ENCODE results near the gene CD300LD.
"Not testable (repeated sequence)": the region's sequence is repeated elsewhere in the genome, so short reads cannot be mapped to it uniquely, and the experiment has no call there.

The CD300LD gene

DNA sequence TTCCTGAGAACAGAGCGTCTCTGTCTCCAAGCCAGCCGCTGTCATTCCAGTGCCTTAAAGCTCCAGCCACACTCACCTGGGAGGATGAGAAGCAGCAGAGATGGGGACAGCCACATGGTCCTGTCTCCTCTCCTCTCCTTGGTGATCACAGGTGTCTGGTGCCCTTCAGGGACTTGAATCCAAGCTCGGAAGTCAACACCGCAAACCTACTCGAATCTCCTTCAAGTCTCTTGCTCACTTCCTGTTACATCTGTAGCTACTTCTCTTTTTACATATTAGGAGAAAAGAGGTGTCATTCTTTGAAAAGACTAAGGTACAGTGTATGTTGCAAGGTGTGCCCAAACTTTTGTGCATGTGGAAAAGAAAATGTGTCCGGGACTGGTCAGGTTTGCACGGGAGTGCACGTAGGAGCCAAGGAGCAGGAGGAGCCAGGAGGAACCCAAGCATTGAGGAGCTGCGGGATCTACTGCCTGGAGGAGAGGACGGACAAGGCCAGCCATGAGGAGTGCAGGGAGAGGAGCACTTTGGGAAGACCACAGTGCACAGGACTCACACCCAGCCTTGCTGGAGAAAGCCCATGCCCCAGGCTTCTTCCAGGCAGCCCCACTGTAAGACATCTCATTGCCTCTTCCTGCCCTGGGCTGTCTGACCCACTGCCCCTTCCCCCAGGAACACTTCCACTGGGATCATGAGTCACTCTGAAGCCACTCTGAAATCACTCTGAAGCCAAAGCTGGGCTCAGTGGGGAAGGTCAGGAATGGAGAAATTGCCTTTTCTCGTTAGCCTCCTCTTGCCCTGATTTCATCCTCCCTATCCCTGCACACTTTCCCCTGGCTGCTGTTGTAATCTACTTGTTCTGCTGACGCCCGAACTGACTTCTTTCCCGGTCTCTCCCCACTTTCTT is at the start of gene CD300LD:
TSS of gene CD300LD (minus strand) at position 197 of the 904 bp plus-strand sequence. CDS start at position 116, 81 bp downstream.
- DNase-seq: no peak

DNA sequence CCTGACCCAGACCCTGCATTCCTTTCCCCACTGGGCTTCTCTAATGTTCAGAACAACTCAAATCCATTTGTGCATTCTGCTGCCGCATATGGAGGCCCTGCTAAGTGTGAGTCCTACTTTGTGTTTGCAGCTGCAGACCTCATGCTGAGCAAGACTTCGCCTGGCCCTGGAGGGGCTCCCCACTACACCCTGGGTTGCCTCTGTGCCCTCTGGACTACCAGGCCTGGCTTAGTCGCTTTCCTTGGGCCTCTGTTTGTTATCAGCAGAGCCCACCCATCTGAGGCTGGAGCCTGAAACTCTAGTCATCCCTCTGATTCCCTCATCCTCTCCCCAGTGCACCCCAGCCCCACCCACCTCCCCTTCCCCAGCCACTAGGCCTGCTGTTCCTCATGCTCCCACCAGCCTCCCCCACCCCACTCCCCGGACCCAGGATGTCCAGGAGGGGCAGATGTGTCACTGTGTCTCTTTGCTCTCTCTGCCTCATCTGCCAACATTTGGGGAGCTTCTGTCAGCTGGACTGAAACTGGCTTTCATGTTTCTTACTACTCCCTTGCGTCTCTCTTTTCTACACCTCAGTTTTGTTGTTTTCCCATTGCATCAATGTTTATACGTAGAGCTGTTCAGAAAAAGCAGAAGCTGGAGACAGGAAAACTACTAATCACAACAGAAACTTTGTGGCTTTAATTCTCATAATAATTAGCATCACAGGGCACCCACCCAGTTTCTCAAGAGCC is 49.3 kb upstream of the CD300LD start:
- DNase-seq: no peak

GRCh38 chr17:74639704-74640151 is 47.6 kb upstream of the CD300LD start:
- no peak for DNase-seq

GRCh38 chr17:74637926-74638325 is 45.8 kb upstream of the CD300LD start:
- DNase-seq: no peak

GRCh38 chr17:74637265-74637664 is 45.2 kb upstream of the CD300LD start:
- no peak for DNase-seq

GRCh38 chr17:74636541-74637085 is 44.5 kb upstream of the CD300LD start:
- DNase-seq: not testable (repeated sequence)

- no peak for DNase-seq
These were observed 43.3 kb upstream of the CD300LD start for GRCh38 chr17:74635418-74635817.

DNA sequence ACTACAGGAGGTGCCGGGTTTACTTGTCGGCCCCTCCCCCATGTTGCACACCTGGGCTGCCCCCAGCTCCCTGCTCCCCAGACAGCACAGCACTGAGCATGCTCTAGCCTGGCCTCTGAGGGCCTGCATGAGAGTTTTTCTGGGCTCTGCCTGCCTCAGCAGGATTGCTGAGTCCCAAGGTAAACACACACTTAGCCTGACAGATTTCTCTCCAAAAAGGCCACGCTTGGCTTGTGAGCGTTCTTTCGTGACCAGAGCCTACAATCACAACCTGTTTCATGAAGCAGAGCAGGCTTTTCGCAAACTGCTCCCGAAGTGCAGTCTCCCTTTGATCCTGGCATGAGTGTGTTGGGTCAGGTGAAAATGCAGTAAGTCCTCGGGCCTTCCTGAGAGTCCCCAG is 41.2 kb upstream of the CD300LD start:
- DNase-seq: no peak

DNA sequence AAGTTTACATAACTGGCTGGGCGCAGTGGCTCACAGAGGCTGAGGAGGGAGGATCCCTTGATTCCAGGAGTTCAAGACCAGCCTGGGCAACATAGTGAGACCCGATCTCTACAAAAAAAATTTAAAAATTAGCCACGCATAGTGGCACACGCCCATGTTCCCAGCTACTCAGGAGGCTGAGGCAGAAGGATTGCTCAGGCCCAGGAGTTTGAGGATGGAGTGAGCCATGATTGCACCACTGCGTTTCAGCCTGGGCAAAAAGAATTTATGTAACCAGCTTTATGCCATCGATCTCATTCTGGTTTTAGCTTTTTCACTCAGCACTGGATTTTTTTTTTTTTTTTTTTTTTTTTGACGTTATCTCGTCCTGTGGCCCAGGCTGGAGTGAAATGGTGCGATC is 40.5 kb upstream of the CD300LD start:
- no peak for DNase-seq

DNA sequence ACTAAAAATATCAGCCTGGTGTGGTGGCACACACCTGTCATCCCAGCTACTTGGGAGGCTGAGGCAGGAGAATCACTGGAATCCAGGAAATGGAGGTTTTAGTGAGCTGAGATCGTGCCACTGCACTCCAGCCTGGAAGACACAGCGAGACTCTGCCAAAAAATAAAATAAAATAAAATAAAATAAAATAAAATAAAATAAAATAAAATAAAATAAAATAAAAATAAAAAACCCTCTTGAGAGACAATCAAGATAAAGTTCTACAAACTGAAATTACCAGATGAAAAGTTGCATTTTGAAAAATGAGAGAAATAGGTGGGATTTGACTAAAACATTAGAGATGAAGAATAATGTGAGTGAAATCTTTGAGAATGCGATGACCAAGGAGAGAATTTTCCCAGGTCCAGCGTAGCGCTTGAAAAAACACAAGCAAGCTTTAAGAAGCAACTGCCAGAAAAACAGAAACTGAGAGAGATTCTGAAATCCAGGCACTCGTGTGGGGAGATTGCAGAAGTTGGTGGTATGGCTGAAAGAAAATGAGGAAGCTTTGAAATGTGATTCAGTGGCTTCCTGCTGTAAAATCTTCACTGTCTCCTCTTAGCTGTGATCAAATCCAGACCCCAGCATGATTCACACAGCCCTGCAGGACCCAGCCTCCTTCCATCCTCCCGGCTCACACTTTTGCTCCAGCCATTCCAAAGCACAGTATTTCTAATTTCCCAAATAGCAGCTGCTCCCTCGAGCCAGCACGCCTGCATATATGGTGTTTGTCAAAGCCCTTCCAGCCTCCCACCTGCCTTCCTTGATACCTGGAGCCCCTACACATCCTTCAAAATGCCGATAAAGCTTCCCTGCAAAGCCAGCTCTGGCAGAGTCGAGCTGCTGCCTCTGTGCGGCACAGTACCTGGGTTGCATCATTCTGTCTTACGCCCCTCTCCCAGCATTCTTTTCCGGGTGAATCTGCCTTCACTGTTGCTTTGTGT is 39.7 kb upstream of the CD300LD start:
- DNase-seq: peak; percentile 35

GRCh38 chr17:74630251-74630650 is 38.2 kb upstream of the CD300LD start:
- not testable (repeated sequence) for DNase-seq

DNA sequence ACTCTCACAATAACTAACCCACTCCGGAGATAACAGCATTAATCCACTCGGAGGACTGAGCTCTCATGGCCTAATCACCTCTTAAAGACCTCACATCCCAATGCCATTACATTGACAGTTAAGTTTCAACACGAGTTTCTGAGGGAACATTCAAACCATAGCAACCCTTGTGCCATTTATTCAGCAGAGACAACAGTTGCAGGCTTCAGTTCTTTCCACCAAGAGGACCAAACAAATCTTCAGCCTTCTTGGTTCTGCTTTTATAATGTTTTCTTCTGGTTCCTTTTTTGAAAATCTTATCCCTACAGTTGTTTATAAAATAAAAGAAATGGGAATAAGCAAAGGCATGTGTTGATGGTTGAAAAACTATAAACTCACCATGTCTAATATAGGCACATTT is 33.6 kb upstream of the CD300LD start:
- no peak for DNase-seq

DNA sequence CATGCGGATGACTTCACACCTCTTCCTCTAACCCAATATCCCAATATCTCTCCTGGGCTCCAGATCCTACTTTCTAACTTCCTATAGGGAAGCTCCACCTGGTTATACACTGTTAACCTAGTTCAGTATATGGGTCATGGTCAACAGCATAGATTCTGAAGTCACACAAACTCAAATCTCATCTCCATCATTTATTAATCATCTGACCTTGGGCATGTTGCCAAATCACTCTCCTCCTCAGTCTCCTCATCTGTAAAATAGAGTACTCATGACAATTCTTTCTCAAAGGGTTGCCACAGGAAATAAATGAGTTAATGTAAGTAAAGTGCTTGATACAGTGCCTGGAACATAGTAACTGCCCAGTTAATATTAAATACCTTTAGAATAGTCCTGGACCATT is 32.0 kb upstream of the CD300LD start:
- no peak for DNase-seq

GRCh38 chr17:74623693-74624093 is 31.6 kb upstream of the CD300LD start, which contains the start of gene CD300E:
TSS of gene CD300E (minus strand) at chr17:74623738. CDS start at chr17:74623621, 117 bp downstream.
- DNase-seq: no peak

DNA sequence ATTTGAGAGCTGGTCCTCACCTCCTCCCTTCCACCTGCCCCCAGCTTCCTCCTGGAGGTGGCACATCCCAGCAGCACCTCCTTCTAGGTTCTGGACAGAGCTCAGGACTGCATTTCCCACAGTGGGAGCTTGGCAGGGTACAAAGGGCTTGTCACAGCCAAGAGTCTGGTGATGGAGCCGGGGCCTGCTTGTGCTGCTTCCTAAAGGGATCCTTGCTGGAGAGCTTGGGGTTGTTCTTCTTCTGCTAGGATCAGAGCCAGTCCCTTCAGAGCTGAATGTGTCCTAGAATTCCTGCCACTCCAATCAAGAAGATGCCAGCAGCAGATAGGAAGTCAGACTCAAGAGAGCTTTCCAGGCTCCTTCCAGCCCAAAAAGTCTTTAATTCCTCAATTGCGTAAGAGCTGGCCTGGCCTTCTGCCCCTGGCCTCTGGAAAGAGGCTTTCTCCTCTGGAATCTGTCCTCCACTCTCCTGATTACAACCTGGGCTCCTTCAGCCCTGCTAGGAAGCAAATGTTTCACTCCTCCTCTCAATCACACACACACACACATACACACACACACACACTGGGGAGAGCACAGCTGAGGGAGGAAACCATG is 27.1 kb upstream of the CD300LD start:
- DNase-seq: no peak

DNA sequence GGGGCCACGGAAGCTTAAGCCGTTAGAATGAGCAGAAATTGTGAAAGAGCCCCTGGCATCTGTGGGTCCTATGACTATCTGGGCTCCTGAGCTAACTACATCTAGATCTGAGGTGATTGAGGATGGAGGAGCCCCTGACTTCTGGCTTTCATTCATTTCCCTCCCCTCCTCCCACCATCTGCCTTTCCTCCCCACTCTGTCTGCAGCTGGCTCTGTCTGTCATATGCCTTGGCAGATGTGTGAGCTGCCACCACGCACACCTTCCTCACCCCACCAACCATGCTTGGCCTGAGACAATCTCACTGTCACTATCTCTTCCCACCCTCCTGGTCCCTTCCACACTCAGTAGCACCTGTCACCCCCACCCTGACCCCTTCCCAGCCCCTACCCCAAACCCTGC is 26.4 kb upstream of the CD300LD start:
- DNase-seq: no peak

DNA sequence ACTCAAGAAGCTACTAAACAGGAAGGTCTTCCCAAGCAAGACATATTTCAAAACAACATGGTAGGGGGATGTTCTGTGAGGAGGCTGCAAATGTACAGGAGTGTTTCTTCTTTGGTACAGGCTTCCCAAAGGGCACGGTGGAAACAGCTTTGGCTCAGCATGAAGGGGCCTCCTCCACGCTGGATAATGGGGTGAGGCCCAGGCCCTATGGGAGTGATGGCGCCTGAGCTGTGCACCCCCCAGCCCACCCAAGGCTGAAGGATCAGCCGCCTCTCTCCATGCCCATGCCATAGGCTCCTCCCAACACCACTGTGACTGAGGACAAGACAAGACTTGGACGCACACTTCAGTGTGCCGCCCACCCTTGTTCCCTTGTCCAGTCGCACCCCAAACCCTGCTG is 24.6 kb upstream of the CD300LD start:
- DNase-seq: no peak

GRCh38 chr17:74612046-74612445 is 20.0 kb upstream of the CD300LD start:
- no peak for DNase-seq

GRCh38 chr17:74610108-74610507 is 18.0 kb upstream of the CD300LD start:
- DNase-seq: no peak

- no peak for DNase-seq
These were observed 16.4 kb upstream of the CD300LD start for GRCh38 chr17:74608511-74608910.

- DNase-seq: no peak
These were observed 15.1 kb upstream of the CD300LD start for GRCh38 chr17:74607221-74607620.

- no peak for DNase-seq
These were observed 14.0 kb upstream of the CD300LD start for GRCh38 chr17:74606050-74606449.
